IPS-20b (cell line): ENCODE results near the gene CEP104.

ENCODE experiments used
- H3K27ac ChIP-seq: one replicate; pipeline ENCODE4 v1.5.1; 2013; ENCODE audit warnings: low read length
- H3K27me3 ChIP-seq: 2 replicates; pipeline ENCODE4 v1.6.1; 2013; ENCODE audit warnings: mild to moderate bottlenecking, low read length, inconsistent platforms; ENCODE audit not compliant: insufficient read depth
- H3K36me3 ChIP-seq: 2 replicates; pipeline ENCODE4 v1.6.1; 2013; ENCODE audit warnings: low read depth, mild to moderate bottlenecking, inconsistent platforms, low read length, moderate library complexity; ENCODE audit not compliant: insufficient read depth
- H3K4me1 ChIP-seq: 2 replicates; pipeline ENCODE4 v1.6.1; 2013; ENCODE audit warnings: mild to moderate bottlenecking, control low read depth, inconsistent platforms, low read length, moderate library complexity; ENCODE audit not compliant: insufficient read depth
- H3K4me3 ChIP-seq: 2 replicates; pipeline ENCODE4 v1.5.1; 2013; ENCODE audit warnings: mild to moderate bottlenecking, low read length, inconsistent platforms
- H3K9ac ChIP-seq: 2 replicates; pipeline ENCODE4 v1.6.1; 2013; ENCODE audit warnings: low read depth, mild to moderate bottlenecking, inconsistent platforms, low read length, moderate library complexity
- H3K9me3 ChIP-seq: 2 replicates; pipeline ENCODE4 v1.6.1; 2013; ENCODE audit warnings: mild to moderate bottlenecking, low read depth, low read length, inconsistent platforms; ENCODE audit not compliant: insufficient read depth

The CEP104 gene

DNA sequence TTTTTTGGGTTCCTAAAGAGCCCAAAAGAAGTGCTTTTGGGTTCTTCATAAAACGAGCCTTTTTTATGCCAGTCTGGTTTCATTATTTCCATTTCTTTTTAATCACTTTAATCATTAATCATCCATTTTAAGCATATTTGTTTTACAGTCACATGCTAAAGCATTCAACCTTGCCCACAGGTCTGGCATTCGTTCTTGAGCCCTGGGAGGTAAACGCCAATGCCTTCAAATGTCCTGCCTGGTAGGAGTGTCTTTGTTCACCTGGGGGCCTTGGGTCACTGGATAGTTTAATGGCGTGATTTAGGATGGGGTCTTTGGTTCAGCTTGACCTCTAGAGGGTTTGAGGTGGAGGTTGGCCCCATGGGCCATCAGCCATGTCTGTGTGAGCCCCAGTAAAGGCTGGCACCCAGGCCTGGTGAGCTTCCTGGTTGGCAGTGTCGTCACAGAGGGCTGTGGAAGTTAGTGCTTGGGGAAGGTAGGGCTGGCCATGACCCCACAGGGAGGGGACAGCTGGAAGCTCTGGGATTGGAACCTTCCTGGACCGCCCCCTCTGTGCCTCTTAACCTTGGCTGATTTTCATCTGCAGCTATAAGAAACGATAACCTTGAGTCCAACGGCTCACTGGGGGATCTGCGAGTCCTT, 22.9 kb upstream of the CEP104 start:
- no peak overlapping the region for H3K27ac ChIP-seq
- no peaks in the 10 kb centered on the region for H3K27me3 ChIP-seq
- H3K36me3 ChIP-seq = no peaks in the 10 kb centered on the region
- peaks cover 8% of the 10 kb centered on the region for H3K9me3 ChIP-seq
- H3K4me3 ChIP-seq = no peak overlapping the region
- H3K9ac ChIP-seq = no peak overlapping the region
- H3K4me1 ChIP-seq = no peaks in the 10 kb centered on the region

DNA sequence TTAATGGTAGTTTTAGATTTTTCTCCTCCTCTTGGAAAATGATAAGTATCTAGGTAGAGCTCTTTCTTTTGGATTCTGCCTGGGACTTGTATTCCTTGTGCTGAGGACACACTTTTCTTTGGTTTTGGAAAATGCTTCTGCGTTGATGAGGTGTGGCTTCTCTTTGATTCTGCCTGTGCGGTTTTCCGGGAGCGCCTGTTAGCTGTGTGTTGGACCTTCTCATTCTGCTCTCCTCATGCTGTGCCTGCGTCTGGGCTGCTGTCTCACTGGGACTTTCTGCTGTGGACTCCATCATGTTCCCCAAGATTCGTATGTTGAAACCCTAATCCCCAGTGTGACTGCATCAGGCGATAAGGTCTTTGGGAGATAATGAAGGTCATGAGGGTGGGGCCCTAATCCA, 22.1 kb upstream of the CEP104 start:
- Histone ChIP-seq H3K36me3 (no peaks in the 10 kb centered on the region), H3K4me3 (no peak overlapping the region), H3K9me3 (peaks cover 8% of the 10 kb centered on the region), H3K27me3 (no peaks in the 10 kb centered on the region), H3K4me1 (no peaks in the 10 kb centered on the region), H3K9ac (no peak overlapping the region), H3K27ac (no peak overlapping the region)

DNA sequence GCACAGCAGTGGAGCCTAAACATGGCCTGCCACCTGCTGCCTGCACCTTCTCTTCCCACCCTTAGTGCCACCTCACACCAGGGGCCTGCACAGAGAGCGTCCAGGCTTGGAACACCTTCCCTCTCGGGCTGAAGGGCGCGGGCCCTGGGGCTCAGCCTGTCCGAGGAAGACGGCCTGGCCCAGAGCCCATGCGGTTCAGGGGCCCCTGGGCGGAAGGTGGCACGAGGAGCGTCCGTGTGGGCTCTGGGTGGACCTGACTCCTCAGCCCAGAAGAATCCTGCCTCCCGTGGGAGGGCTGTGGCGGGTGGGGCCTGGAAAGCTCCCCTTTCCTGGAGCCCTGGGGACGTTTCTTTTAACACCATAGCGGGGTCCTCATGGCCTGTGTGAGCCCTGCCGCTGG, 19.7 kb upstream of the CEP104 start:
- no peak overlapping the region for H3K9ac ChIP-seq
- no peak overlapping the region for H3K27ac ChIP-seq
- peaks cover 8% of the 10 kb centered on the region for H3K9me3 ChIP-seq
- H3K4me1 ChIP-seq = no peaks in the 10 kb centered on the region
- no peaks in the 10 kb centered on the region for H3K27me3 ChIP-seq
- no peak overlapping the region for H3K4me3 ChIP-seq
- no peaks in the 10 kb centered on the region for H3K36me3 ChIP-seq

DNA sequence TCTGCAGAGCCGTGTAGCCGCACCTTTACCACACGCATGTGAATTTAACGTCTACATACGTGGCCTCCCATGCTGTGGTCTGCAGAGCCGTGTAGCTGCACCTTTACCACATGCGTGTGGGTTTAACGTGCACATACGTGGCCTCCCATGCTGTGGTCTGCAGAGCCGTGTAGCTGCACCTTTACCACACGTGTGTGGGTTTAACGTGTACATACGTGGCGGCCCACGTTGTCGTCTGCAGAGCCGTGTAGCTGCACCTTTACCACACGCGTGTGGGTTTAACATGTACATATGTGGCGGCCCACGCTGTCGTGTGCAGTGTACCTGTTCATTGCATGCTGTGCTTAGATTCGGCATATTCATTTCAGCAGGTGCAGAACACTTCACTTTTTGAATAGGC, 17.7 kb upstream of the CEP104 start:
- H3K4me1 ChIP-seq = no peaks in the 10 kb centered on the region
- H3K27ac ChIP-seq = no peak overlapping the region
- no peaks in the 10 kb centered on the region for H3K36me3 ChIP-seq
- H3K9ac ChIP-seq = no peak overlapping the region
- H3K9me3 ChIP-seq = peaks cover 8% of the 10 kb centered on the region
- H3K27me3 ChIP-seq = no peaks in the 10 kb centered on the region
- H3K4me3 ChIP-seq = no peak overlapping the region

DNA sequence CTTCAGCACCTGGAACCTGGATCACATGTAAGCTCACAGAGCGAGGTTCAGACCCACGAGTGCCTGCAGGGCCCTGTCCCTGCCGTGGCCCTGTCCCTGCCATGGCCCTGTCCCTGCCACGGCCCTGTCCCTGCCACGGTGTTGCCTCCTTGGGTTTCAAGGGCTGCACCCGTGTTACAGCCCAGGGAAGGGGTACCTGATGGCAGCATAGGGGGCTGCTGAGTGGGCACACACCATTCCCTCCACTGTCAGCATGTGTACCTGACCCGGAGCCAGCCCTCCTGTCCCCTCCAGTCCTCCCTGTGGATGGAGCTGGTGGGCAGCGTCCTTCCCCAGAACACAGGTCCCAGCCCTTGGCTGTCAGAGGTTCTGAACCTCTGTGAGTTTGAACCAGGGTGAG, 15.5 kb upstream of the CEP104 start:
- Histone ChIP-seq H3K27ac (no peak overlapping the region), H3K4me1 (no peaks in the 10 kb centered on the region), H3K4me3 (no peak overlapping the region), H3K27me3 (no peaks in the 10 kb centered on the region), H3K9me3 (no peaks in the 10 kb centered on the region), H3K36me3 (no peaks in the 10 kb centered on the region), H3K9ac (no peak overlapping the region)

DNA sequence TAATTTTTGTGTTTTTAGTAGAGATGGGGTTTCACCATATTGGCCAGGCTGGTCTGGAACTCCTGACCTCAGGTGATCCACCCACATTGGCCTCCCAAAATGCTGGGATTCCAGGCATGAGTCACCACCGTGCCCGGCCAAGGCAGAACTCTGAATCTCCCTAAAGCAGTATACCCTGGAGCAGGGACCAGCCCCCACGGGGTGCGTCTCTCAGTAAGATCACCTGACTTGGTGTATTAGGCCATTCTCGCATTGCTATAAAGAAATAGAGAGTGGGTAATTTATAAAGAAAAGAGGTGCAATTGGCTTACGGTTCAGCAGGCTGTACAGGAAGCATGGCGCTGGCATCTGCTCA, 14.4 kb upstream of the CEP104 start:
- Histone ChIP-seq H3K9me3 (no peaks in the 10 kb centered on the region), H3K4me3 (no peak overlapping the region), H3K36me3 (no peaks in the 10 kb centered on the region), H3K27ac (no peak overlapping the region), H3K4me1 (no peaks in the 10 kb centered on the region), H3K9ac (no peak overlapping the region), H3K27me3 (no peaks in the 10 kb centered on the region)

DNA sequence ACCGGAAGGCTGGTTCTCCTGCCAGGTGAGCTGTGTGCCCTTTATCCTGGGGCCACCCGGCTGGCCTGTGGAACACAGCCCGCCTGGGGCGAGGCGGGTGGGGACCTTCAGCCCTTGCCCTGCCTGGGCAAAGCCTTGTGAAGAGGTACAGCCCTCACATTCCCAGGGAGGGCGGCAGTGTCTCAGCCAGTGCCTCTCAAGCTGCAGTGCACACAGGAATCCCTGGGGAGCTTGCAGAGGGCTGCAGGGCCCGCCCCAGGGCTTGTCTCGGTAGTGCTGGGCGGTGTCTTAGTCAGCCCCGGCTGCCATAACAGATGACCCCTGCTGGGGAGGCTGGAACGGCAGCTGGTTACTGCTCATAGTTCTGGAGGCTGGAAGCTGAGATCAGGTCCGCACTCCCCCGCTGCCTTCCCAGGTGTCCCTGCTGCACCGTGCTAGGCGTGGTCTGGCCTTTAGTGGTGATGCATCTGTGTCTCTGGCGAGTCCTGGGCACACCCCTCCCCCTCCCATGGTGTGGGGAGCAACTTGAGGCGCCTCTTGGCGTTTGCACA, 12.8 kb upstream of the CEP104 start:
- H3K27ac ChIP-seq = no peak overlapping the region
- no peak overlapping the region for H3K9ac ChIP-seq
- H3K36me3 ChIP-seq = no peaks in the 10 kb centered on the region
- no peaks in the 10 kb centered on the region for H3K9me3 ChIP-seq
- no peaks in the 10 kb centered on the region for H3K27me3 ChIP-seq
- no peak overlapping the region for H3K4me3 ChIP-seq
- no peaks in the 10 kb centered on the region for H3K4me1 ChIP-seq

DNA sequence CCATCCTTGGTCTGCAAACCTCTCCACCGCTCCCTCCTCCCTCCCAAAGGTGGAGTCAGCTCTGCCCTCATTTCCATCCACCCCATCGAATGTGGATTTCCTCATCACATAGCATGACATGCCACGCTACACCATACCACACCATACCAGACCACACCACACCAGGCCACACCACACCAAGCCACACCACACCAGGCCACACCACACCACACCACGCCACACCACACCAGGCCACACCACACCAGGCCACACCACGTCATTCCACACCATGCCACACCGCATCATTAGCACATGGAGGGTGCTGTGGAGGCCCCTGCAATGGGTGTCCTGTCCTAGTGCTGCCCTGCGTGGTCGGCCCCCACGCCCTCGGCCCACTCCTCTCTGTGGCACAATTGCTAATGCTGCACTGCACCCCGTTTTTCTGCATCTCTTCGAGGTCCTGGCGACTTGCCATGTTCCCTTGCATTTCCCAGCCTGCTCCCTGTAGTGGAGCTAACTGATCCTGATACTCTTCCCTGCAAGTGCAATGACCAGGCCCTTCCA, 11.5 kb upstream of the CEP104 start:
- H3K9ac ChIP-seq = no peak overlapping the region
- H3K9me3 ChIP-seq = no peaks in the 10 kb centered on the region
- no peaks in the 10 kb centered on the region for H3K4me1 ChIP-seq
- no peak overlapping the region for H3K4me3 ChIP-seq
- H3K27me3 ChIP-seq = no peaks in the 10 kb centered on the region
- no peaks in the 10 kb centered on the region for H3K36me3 ChIP-seq
- H3K27ac ChIP-seq = no peak overlapping the region

DNA sequence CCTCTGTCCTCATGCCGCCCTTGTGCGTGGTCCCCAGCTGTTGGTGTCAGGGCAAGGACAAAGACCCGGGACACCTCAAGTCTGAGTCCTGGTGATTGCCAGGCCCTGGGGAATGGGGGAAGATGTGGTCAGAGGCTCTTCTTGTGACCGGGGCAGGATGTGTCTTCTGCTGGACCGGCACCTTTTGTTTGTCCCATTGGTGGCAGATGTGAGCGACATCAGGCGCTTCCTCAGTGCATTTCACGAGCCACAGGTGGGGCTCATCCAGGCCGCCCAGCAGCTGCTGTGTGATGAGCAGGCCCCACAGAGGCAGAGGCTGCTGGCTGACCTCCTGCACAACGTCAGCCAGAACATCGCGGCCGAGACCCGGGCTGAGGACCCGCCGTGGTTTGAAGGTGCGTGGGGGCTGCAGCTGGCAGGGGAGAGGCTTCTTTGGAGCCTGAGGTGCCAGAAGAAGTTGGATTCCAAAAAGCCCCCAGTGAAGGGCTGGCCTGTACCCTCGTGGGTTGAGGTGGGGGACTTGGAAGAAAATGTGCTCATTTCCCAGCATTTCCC, 8.7 kb upstream of the CEP104 start:
- H3K27me3 ChIP-seq = no peaks in the 10 kb centered on the region
- H3K9me3 ChIP-seq = no peaks in the 10 kb centered on the region
- H3K36me3 ChIP-seq = no peaks in the 10 kb centered on the region
- no peak overlapping the region for H3K9ac ChIP-seq
- H3K4me3 ChIP-seq = no peak overlapping the region
- no peaks in the 10 kb centered on the region for H3K4me1 ChIP-seq
- H3K27ac ChIP-seq = no peak overlapping the region

DNA sequence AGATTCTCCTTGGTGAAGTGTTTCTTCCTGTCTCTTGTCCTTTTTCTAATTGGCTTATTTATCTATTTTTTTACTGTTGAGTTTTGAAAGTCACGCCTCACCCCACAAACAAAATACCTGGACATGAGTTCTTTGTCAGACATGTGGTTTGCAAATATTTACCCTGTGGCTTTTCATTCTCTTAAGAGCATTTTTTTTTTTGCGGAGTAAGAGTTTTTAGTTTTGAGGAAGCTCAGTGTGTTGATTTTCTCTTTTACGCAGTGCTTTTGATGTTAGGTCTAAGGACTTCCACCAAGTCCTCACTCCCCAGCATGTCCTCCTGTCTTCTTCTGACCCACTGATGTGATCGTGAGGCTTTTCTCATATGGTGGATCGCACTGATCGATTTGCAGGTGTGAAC, 7.9 kb upstream of the CEP104 start:
- no peaks in the 10 kb centered on the region for H3K36me3 ChIP-seq
- no peak overlapping the region for H3K4me3 ChIP-seq
- H3K4me1 ChIP-seq = no peaks in the 10 kb centered on the region
- H3K27ac ChIP-seq = no peak overlapping the region
- no peaks in the 10 kb centered on the region for H3K9me3 ChIP-seq
- no peak overlapping the region for H3K9ac ChIP-seq
- H3K27me3 ChIP-seq = no peaks in the 10 kb centered on the region

DNA sequence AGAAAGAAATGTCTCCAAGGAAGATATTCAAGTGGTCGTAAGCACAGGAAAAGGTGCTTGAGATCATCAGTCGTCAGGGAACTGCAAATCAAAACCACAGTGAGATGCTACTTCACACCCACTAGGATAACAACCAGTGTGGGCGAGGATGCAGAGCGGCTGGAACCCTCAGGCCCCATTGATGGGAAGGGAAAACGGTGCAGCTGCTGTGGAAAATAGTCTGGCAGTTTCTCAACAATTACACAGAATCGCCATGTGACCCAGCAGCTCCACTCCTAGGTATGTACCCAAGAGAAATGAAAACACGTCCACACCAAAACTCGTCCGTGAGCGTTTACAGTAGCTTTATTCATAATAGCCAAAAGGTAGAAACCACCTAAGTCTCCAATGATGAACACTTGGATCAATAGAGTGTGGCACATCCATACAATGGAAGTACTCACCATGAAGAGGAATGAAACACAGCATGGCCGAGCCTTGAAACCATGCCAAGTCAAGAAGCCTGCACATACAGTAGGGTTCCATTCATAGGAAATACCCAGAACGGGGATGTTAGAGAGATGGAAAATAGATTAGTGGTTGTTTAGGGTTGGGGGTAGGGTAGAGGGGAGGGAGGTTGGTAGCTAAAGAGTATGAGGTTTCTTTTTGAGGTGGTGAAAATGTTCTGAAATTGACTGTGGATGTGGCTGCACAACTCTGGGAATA, 6.4 kb upstream of the CEP104 start:
- Histone ChIP-seq H3K36me3 (no peaks in the 10 kb centered on the region), H3K9me3 (no peaks in the 10 kb centered on the region), H3K4me1 (peaks cover 7% of the 10 kb centered on the region; the same call in 1 of the 2 replicates), H3K27ac (no peak overlapping the region), H3K9ac (no peak overlapping the region), H3K4me3 (no peak overlapping the region), H3K27me3 (peaks cover 11% of the 10 kb centered on the region)
